ENCODE measurements around the gene TLN1.

The TLN1 gene

GRCh38 chr9:35651956-35652828 lies 79.8 kb downstream of the TLN1 start:
- Histone ChIP-seq H3K4me2 (ENCODE audit: low read depth, low read length) (no peak overlapping the region), H3F3A (ENCODE audit: insufficient read depth, low read length) (peaks cover 3% of the 10 kb centered on the region)

DNA sequence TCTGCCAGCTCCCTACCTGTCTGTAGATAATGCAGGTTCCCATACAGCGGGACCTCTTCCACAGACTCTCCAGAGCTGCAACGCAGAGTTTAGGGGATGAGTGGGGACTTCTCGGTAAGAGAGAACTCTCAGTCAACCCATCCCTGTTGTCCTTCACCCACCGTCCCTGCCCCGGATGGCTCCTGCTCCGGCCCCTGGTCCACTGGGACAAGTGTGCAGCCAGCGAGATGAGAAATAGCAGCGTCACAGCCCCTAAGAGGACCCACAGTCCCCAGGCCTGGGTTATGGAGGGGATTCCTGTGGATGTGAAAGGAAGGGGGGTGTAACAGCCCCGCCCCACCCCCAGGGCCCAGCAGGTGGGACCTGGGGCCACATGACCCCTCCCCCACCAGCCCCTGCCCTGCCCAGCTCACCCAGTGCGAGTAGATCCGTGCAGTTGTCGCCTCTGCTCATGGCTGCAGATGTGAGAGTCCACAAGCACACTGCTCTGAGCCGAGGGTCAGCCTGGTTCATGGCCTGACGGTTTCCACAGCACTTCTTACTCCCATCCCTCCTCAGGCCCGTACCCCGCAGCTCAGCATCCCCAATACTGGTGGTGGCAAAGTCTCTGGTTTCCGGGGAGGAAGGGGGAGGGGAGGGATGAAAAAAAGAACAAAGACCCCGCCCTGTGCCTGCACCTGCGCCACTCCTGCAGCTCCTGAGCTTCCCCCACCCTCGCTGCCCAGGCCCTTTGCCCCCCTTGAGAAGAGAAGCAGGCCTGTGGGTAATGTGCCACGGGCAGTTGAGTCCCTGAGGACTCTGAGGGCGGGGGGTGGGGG lies 81.4 kb downstream of the TLN1 start, which contains the start of gene SIT1:
SIT1 (minus strand) TSS at position 591 of the 818 bp plus-strand sequence; CDS start at position 513, 78 bp downstream.
- Histone ChIP-seq H3K36me3 (replicated peaks; ENCODE audit: insufficient read depth, low read length) (no peaks in the 10 kb centered on the region), H3K9ac (ENCODE audit: low read length) (no peak within 1 kb of the TSS), H3K27me3 (replicated peaks; ENCODE audit: insufficient read depth, low read length) (no peaks in the 10 kb centered on the region), H3K4me2 (ENCODE audit: low read depth, low read length) (no peak within 1 kb of the TSS), H3F3A (ENCODE audit: insufficient read depth, low read length) (no peaks in the 10 kb centered on the region), H3K27ac (ENCODE audit: low read length) (no peak within 1 kb of the TSS), H3K4me3 (ENCODE audit: low read length) (no peak within 1 kb of the TSS), H3K9me2 (replicated peaks; ENCODE audit: insufficient read depth, low read length) (no peaks in the 10 kb centered on the region), H3K79me2 (ENCODE audit: low read length) (no peaks in the 10 kb centered on the region), H3K9me3 (replicated peaks; ENCODE audit: insufficient read depth, low read length) (no peaks in the 10 kb centered on the region), H4K20me1 (ENCODE audit: insufficient read depth, low read length) (no peaks in the 10 kb centered on the region), H3K4me1 (ENCODE audit: low read length) (peaks cover 4% of the 10 kb centered on the region), H2AFZ (ENCODE audit: low read length) (no peak within 1 kb of the TSS)
- TF ChIP-seq EZH2 (optimal IDR thresholded peaks at IDR 0.05; ENCODE audit: low read depth, low read length) (no peak), EZH2phosphoT487 (IDR thresholded peaks at IDR 0.05; ENCODE audit: low read length) (no peak)
- TF ChIP-seq, protein P1, sequence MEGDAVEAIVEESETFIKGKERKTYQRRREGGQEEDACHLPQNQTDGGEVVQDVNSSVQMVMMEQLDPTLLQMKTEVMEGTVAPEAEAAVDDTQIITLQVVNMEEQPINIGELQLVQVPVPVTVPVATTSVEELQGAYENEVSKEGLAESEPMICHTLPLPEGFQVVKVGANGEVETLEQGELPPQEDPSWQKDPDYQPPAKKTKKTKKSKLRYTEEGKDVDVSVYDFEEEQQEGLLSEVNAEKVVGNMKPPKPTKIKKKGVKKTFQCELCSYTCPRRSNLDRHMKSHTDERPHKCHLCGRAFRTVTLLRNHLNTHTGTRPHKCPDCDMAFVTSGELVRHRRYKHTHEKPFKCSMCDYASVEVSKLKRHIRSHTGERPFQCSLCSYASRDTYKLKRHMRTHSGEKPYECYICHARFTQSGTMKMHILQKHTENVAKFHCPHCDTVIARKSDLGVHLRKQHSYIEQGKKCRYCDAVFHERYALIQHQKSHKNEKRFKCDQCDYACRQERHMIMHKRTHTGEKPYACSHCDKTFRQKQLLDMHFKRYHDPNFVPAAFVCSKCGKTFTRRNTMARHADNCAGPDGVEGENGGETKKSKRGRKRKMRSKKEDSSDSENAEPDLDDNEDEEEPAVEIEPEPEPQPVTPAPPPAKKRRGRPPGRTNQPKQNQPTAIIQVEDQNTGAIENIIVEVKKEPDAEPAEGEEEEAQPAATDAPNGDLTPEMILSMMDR (IDR thresholded peaks at IDR 0.05; ENCODE audit: low read length): no peak
- no peak for DNase-seq

More at GRCh38 chr9:35651956-35652828, 79.8 kb downstream of the TLN1 start:
- Histone ChIP-seq H4K20me1 (ENCODE audit: insufficient read depth, low read length) (no peaks in the 10 kb centered on the region), H2AFZ (ENCODE audit: low read length) (no peak overlapping the region), H3K4me3 (ENCODE audit: low read length) (no peak overlapping the region), H3K4me1 (ENCODE audit: low read length) (peaks cover 4% of the 10 kb centered on the region), H3K9me2 (replicated peaks; ENCODE audit: insufficient read depth, low read length) (no peaks in the 10 kb centered on the region), H3K79me2 (ENCODE audit: low read length) (no peaks in the 10 kb centered on the region), H3K27ac (ENCODE audit: low read length) (no peak overlapping the region), H3K27me3 (replicated peaks; ENCODE audit: insufficient read depth, low read length) (no peaks in the 10 kb centered on the region), H3K9me3 (replicated peaks; ENCODE audit: insufficient read depth, low read length) (no peaks in the 10 kb centered on the region), H3K36me3 (replicated peaks; ENCODE audit: insufficient read depth, low read length) (no peaks in the 10 kb centered on the region), H3K9ac (ENCODE audit: low read length) (no peak overlapping the region)
- TF ChIP-seq EZH2phosphoT487 (IDR thresholded peaks at IDR 0.05; ENCODE audit: low read length) (no peak), EZH2 (optimal IDR thresholded peaks at IDR 0.05; ENCODE audit: low read depth, low read length) (no peak)
- TF ChIP-seq, protein P1 (IDR thresholded peaks at IDR 0.05; ENCODE audit: low read length): no peak
- no peak for DNase-seq

DNA sequence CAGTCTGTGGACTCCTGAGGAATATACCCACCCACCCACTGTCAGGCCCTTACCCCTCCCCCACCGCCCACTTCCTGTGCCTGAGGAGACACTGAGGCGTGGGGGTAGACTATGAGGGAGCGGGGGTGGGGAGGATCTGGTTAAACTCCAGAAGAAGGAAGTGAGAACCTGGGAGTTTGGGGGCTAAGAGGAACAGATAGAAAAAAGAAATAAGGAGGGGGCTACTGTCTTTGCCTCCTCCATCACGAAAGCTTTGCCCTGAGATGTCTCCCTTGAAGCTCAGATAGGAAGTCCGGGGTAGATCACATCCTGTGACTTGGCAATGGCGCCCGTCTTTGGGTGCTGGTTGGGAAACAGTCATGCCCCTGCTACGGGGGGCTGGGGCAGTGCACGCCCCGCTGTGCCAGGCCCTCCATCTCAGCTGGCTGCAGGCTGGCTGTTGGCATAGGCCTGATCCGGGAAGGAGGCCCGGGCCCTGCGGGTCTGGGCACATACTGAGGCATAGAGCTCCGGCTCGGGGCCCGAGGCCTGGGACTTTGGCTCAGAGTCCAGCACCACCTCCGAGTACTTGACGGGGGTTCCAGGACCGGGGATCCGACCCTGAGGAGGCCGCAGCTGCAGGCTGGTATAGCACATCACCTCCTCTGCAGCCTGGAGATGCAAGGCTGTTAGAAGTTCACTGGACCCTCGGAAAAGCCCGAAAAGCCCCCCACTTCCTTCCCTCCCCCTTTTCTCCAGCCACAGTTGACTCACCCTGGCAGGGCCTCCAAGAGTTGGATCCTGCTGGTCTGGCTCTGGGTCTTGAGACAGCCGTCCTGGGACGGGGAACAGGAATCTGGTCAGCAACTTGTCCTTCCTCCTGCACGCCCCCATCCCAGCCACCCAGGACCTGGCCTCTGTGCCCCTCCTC lies 82.3 kb downstream of the TLN1 start:
- peaks cover 4% of the 10 kb centered on the region for H3K4me1 ChIP-seq (ENCODE audit: low read length)
- H3F3A ChIP-seq (ENCODE audit: insufficient read depth, low read length): no peaks in the 10 kb centered on the region
- no peak overlapping the region for H3K9ac ChIP-seq (ENCODE audit: low read length)
- H3K79me2 ChIP-seq (ENCODE audit: low read length): no peaks in the 10 kb centered on the region
- no peaks in the 10 kb centered on the region for H3K9me2 ChIP-seq (replicated peaks; ENCODE audit: insufficient read depth, low read length)
- H2AFZ ChIP-seq (ENCODE audit: low read length): no peak overlapping the region
- H4K20me1 ChIP-seq (ENCODE audit: insufficient read depth, low read length): no peaks in the 10 kb centered on the region
- no peak for TF ChIP-seq EZH2 (optimal IDR thresholded peaks at IDR 0.05; ENCODE audit: low read depth, low read length)
- TF ChIP-seq, protein P1 (IDR thresholded peaks at IDR 0.05; ENCODE audit: low read length): no peak
- no peak for TF ChIP-seq EZH2phosphoT487 (IDR thresholded peaks at IDR 0.05; ENCODE audit: low read length)
- no peak overlapping the region for H3K4me3 ChIP-seq (ENCODE audit: low read length)
- no peaks in the 10 kb centered on the region for H3K9me3 ChIP-seq (replicated peaks; ENCODE audit: insufficient read depth, low read length)
- DNase-seq: no peak
- H3K27ac ChIP-seq (ENCODE audit: low read length): no peak overlapping the region
- H3K36me3 ChIP-seq (replicated peaks; ENCODE audit: insufficient read depth, low read length): no peaks in the 10 kb centered on the region
- H3K4me2 ChIP-seq (ENCODE audit: low read depth, low read length): no peak overlapping the region
- H3K27me3 ChIP-seq (replicated peaks; ENCODE audit: insufficient read depth, low read length): no peaks in the 10 kb centered on the region

All from MM.1S (cell line).